Stimulated activated CD8-positive, alpha-beta memory T cell treated with anti-CD3 and anti-CD28 coated beads, Interleukin-4, amount 100 ng/mL, for 4 hours (primary cell): Measurements from ENCODE around the gene STX1A.
A peak's percentile ranks its signal among the peaks of the same experiment; 100 is the strongest.
"Not testable (repeated sequence)": the region's sequence is repeated elsewhere in the genome, so short reads cannot be mapped to it uniquely, and the experiment has no call there.

Source experiments
- DNase-seq, 2 donors: peaks; one replicate each; pipeline ENCODE4 v3.0.0-alpha.2; 2020; ENCODE audit warnings: low read depth in 2 of 2, low spot score in 1 of 2

Gene STX1A

DNA sequence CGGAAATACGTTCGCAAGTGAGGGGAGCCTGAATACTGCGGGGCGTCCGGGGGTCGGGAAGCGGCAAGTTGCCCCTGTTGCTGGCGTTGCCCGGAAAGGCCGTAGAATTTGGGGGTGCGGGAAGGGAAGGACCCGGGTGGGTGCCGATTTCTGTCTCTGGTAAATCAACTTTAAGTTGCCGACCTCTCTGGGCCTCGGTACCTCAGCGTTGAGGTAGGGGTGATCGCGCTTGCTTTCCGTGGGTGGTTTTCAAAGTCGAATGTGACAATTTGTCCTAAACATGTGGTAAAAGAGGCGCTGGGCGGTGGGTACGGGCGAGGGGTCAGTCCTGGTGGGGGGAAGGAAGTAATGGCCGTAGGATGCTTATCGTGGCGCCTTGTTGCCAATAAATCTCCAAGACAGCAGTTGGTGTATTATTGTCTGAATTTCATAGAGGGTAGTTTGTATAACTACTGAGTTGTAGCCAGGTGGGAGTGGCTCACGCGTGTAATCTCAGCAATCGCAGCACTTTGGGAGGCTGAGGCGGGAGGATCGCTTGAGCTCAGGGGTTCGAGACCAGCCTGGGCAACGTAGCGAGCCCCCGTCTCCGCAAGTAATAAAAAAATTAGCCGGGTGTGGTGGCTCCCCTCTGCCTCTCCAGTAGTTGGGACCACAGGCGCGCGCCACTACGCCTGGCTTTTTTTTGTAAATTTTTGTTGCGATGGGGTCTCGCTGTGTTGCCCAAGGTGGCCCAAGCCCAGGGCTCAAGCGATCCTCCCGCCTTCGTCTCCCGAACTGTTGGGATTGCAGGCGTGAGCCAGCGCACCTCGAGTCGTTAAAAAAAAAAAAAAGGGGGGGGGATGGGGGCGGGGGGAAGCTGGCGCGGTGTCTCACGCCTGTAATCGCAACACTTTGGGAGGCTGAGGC is 35.4 kb downstream of the STX1A start:
- DNase-seq: no peak

DNA sequence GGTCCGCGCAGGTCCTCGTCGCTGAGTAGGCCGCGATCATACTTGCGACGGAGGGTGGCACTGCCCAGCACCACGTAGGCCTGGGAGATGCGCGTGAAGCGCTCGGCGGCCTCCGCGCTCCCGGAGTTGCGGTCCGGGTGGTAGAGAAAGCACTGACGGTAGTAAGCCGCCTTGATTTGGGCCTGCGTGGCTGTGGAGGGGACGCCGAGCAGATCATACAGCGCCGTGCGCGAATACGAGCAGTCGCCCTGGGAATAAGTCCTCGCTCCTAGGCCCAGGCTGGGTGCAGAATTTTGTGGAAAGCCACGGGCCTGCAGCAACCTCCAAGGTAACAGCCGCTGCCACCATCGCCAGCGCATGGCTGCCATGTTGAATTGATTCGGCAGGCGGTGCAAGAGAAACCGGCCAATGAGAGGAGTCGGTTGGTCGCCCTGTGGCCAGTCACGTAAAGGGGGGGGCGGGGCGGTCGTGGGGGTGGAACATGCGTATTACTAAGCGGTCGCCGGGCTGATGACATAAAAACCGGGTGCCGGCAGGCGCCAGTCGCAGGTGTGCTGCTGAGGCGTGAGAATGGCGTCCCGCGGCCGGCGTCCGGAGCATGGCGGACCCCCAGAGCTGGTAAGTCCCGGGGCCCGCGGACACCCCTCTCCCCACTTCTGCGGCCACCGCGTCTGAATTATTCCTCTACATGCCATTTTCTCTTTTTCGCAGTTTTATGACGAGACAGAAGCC is 36.2 kb downstream of the STX1A start, which contains the start of the genes BUD23 and DNAJC30:
BUD23 (plus strand) TSS at position 542 of the 732 bp plus-strand sequence; CDS start at position 571, 29 bp downstream.
DNAJC30 (minus strand) TSS at position 398 of the 732 bp plus-strand sequence; CDS start at position 368, 30 bp downstream.
- DNase-seq: peak; percentile 97

DNA sequence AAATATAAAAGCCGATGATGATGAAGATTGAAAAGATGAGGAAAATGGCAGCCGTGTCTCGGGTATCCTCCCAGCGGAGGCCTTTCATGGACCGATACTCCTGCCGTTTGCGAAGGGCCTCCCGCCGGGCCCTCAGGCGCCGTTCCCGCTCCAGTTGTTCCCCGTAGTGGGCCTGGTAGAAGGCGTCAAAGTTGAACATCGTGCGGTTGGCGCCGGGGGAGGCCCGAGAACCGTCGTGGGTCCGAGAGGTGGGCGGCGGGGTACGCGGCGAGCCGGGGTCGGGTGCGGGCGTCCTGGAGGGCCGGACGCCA is 36.8 kb downstream of the STX1A start:
- no peak for DNase-seq

DNA sequence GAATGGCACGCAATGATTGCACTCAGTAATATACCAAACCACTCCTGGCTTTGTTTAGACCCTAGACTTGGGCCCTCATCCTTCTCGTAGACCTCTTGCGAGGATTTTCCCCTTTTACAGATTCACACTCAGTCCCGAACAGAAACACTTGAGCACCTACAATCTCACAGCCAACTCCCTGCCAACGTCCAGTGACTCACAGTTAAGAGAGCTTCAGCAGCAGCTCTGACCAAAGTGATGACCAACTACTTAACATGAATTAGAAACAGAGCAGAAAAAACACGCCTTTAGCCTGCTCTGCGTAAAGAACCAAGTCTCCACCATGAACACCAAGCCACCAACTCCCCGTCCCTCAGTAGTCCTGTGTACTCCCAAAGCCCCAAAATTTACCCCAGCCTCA is 38.4 kb downstream of the STX1A start:
- no peak for DNase-seq

DNA sequence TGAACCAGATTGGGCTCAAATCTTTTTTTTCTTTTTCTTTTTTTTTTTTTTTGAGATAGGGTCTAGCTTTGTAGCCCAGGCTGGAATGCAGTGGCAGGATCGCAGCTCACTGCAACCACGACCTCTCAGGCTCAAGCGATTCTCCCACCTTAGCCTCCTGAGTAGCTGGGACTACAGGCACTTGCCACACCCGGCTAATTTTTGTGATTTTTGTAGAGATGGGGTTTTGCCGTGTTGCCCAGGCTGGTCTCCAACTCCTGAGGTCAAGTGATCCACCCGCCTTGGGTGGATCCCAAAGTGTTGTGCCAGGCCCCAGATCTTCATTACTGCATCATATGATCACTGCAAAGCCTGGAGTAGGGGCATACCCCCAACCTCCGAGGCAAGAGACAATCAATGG is 39.0 kb downstream of the STX1A start:
- DNase-seq: no peak

DNA sequence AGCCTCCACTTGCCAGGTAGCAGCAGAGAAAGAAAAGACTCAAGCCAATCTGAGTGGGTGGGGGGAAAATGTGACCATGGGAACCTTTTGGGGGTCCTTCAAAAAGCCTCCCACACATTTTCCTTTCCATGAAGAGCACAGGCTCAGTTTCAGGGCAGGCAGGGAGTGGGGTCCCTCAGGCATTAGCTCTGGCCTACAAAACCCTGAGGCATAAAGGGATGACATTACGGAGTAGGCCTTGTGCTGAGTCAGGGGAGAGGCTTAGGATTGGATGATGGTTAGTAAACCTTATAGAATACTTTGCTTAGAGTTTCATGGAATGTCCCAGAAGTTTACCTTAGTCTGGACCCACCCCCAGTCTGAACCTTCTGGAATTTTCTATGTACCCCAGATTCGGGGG is 39.8 kb downstream of the STX1A start:
- no peak for DNase-seq

DNA sequence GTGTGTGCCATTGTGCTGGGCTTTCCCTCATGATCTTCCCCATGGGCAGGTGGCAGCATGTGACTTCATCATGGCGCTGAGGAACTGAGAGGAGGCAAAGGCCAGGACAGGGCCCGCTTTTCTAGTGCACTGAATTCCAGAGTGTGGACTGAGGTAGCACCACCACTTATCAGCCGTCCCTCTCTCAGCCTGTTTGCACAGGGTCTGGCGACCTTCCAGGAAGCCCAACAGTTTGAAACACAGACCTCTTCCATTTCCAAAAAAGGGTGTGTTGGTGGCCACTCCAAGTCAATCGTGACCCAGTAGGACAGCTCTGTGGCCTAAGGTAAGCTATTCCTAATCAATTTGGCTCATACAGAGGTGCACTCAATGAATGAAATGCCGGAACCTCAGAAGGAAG is 40.6 kb downstream of the STX1A start:
- no peak for DNase-seq

DNA sequence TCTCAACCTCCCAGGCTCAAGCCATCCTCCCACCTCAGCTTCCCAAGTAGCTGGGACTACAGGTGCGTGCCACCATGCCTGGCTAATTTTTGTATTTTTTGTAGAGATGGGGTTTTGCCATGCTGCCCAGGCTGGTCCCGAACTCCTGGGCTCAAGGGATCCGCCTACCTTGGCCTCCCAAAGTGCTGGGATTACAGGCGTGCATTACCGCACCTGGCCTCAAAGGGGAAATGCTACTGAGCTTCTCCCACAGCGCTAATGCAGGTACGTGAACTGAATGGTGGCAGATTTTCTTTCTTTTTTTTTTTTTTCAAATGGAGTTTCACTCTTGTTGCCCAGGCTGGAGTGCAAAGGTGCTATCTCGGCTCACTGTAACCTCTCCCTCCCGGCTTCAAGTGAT is 43.4 kb downstream of the STX1A start:
- DNase-seq: not testable (repeated sequence)

DNA sequence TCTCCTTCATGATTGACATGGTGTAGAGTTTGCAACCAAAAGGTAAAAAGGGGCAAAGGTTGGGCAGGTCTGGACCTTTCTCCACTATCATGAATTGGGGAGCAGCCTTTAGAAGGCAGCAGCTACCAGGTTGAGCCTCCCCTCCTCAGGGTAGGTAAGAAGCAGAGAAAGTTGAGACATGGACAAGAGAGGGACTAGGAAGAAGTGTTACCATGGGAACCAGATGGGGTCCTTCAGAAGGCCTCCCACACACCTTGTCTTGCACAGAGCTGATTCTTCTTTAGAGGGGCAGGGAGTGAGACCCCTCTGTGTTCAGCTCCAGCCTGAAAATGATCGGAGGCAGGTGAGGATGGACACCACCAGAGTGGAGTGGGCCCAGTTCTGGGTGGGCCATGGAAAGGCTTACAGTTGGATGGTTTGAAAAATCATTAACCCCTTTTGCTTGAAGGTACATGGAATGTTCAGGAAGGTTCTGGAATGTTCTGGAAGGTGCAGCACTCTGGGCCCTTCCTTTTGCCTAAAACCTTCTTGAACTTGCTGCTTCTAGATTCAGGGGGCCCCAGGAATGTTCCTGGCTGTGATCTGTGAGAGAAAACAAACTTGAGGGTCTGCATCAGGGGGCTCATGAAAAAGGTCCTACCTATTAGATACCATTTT is 44.9 kb downstream of the STX1A start:
- no peak for DNase-seq

DNA sequence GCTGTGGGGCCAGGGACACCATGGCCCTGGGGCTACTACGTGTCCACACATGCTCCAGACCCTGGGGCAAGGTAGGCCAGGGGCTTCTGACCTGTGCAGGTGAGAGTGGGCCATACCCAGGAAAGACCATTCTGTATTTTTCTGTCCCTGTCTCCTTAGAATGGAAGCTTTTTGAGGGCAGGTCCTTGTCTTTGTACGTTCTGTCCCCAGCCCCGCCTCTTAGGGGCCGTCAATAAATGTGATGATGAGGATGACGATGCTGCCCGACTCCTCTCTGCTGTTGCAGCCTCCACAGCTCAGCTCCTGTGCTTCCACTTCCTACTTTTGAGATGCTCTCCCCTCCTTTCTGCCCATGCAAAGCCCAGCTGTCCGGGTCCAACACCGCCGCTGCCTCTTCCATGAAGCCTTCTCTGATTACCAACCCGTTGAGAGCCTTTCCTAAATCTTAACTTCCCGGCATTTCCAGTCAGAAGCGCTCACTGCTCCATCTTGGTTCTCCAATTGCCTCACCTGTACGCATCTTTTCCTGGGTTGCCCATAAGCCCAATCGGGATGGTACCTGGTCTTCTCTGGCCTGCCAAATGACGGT is 47.5 kb downstream of the STX1A start:
- DNase-seq: no peak

DNA sequence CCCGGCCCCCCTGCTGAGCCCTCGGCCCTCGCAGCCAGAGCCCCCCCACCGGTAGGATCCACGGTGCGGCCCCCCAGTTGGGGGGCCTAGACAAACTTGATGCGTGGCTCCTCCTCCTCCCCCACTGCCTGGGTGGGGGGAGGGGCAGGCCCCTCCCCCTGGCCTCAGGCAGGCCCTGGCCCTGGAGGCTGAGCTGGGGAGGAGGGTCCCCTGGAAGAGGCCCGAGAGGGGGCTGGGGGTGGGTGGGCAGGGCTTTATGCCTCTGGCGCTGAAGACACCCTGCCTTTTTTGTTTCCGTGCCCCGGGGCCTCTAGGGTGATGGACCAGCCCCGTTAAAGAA is 48.2 kb downstream of the STX1A start:
- DNase-seq: no peak

DNA sequence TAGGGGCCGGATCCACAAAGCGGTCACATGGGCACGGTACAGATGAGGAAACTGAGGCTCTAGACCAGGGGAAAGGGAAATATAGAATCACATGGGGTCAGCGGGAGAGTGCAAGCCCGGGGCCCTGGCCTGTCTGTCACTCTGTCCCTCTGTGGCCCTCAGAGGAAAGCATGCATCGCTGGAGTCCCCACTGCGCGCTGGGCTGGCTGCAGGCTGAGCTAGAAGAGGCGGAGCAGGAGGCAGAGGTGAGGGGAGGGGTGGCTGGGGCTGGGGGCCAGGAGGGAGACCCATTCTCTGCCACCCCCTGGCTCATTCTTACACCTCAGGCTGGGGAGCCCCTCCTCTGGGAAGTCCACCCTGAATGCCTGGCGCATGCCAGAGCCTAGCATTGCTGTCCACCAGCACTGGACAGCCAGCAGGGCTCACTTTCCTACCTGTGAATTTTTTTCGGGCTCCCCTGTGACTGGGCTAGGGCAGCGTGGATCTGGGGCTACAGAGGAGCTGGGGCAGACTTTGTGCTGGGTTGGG is 49.5 kb downstream of the STX1A start:
- DNase-seq: no peak

DNA sequence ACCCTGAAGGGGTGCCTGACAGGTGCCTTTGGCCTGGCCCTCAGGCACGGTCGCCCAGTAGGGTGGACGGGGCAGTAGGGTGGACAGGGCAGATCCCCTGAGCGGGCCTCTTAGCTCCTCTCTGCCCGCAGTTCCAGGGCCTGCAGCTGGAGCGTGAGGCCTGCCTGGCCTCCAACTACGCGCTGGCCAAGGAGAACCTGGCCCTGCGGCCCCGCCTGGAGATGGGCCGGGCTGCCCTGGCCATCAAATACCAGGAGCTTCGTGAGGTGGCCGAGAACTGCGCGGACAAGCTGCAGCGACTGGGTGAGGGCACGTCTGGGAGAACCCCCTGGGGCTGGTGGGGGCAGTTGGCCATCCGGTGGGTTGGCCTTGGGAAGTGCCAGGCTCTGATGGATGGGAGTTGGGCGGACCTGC is 50.2 kb downstream of the STX1A start:
- DNase-seq: no peak

DNA sequence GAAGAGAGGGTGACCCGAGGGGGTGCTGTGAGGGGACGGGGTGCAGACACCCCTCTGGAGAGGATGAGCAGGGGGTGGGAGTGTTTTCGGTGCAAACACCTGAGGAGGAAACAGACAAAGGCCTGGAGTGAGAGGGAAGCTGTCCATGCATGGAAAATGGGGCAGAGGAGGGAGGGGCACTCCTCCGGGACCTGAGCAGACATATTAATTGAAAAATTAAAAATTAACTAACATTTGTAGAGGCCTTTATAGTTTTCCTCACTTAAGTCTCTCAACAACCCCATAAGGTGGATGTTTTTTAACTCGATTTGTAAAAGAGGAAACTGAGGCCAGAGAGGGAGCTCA is 50.6 kb downstream of the STX1A start:
- no peak for DNase-seq

DNA sequence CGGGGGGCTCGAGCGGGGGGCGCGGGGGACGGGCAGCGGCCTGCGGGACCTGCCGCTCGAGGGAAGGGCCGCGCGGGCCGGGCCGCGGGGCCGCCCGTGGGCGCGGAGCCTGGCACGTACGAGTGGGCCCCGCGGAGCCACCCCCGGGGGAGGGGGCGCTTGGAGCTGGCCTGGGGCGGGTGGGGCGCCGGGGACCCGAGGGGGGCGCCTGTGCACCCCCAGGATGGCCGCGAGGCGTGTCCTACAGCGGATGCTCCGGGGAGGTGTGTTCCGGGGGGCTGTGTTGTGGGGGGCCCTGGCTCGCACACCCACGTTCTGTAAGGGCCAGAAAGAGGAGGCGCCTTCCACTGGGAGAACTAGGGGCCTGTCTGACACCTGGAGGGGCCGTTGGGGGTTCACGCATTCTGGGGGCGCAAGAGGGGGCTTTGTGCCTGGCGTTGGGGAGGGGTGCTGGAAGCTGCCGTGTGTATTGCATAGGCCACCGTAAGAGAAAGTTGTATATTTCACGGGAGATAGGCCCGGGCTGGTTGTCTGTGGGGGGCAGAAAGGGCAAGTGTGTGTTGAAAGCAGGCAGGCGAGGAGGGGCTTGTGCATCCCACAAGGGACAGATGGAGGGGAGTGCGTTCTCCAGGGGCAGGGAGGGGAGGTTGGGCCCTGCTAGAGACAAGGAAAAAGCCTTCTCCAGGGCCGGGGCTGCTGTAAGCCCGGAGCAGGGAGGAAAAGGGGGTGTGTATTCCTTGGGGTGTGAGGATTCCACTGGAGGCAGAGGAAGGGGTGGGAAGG is 51.2 kb downstream of the STX1A start:
- DNase-seq: no peak

DNA sequence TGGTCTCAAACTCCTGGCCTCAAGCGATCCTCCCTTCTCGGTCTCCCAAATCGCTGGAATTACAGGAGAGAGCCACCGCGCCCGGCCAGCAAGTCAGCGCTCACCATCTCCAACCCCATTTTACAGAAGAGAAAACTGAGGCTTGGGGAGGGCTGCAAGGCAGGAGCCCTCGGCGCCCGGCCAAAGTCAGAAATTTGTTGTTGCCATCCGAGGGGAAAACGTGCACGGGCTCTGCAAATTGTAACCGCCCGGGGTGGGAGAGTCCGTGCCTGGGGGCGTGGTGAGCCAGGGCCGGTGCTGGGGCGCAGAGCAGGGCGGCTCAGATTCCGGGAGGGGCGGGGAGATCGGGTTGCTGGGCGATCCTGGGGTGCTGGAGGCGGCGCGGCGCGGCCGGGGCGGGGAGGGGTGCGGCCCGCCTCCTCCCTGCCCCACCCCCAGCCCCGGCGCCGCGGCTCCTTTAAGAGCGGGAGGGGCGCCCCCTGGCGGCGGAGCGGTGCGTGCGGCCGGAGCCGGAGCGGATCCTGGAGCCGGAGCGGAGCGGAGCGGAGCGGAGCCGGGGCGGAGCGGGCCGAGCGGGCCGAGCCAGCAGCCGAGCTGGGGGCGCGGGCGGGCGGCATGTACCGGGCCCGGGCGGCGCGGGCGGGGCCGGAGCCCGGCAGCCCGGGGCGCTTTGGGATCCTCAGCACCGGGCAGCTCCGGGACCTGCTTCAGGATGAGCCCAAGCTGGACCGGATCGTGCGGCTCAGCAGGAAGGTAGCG is 51.9 kb downstream of the STX1A start, which contains the start of gene VPS37D:
VPS37D (plus strand) TSS at position 488 of the 759 bp plus-strand sequence; CDS start at position 616, 128 bp downstream.
- peak; percentile 79 to 86 for DNase-seq

DNA sequence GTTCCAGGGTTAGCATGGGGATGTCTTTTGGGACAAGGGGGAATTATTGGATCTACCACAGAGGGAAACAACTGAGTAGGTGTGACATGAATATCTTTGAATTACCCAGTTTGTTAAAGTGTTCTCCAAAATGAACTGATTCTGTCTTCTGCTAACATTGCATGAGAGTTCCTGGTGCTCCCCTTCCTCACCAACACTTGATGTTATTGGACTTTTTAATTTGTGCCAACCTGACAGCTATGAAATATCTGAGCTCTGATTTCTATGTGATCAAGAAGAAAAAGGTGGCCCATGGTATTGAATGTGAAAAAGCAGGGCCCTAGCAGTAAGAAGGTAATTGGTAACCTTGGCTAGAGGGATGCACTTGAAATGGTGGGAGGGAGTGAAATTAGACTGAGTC is 56.4 kb downstream of the STX1A start:
- DNase-seq: no peak

DNA sequence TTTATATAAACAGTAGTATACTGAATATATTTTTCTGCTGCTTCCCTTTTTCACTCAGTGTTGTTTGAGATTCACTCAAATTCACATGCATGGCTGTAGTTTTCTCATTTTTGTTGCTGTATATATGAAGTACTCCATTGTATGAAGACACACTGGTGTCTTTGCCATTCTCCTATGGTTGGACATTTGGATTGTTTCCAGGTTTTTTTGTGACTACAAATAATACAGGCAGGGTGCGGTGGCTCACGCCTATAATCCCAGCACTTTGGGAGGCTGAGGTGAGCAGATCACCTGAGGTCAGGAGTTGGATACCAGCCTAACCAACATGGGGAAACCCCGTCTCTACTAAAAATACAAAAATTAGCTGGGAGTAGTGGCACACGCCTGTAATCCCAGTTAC is 58.9 kb downstream of the STX1A start:
- DNase-seq: not testable (repeated sequence)

DNA sequence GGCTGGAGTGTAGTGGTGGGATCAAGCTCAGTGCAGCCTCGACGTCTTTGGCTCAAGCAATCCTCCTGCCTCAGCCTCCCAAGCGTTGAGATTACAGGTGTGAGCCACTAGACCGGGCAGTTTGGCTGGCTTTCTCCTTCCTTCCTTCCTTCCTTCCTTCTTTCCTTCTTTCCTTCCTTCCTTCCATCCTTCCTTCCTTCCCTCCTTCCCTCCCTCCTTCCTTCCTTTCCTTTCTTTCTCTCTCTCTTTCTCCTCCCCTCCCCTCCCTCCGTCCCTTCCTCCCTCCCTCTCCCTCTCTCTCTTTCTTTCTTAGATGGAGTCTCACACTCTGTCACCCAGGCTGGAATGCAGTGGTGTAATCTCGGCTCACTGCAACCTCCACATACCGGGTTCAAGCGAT is 59.5 kb downstream of the STX1A start:
- DNase-seq: no peak

DNA sequence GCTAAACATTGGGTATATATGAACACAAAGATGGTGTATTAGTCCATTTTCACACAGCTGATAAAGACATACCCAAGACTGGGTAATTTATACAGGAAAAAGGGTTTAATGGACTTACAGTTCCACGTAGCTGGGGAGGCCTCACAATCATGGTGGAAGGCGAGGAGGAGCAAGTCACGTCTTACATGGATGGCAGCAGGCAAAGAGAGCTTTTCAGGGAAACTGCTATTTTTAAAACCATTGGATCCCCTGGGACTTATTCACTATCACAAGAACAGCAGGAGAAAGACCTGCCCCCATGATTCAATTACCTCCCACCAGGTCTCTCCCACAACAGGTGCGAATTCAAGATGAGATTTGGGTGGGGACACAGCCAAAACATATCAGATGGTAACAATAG is 64.2 kb downstream of the STX1A start:
- DNase-seq: not testable (repeated sequence)
